ENCODE measurements around the gene TMOD3.

GRCh38 chr15:51866161-51866560 lies 36.7 kb downstream of the TMOD3 start:
- TF ChIP-seq YY1 (IDR thresholded peaks at IDR 0.05; ENCODE audit: insufficient read depth, insufficient read length) (no peak), ZNF274 (IDR thresholded peaks at IDR 0.05; ENCODE audit: low read depth, low read length) (no peak), SUZ12 (IDR thresholded peaks at IDR 0.05; ENCODE audit: extremely low read depth, insufficient read depth, insufficient read length) (no peak)

Measured in NT2/D1 (cell line).